Measurements from ENCODE around the gene REV3L. TPM values are rescaled to one million over a fixed set of nuclear protein-coding genes. Genes with fewer than 3 reads are reported as not detected.
"Not testable (repeated sequence)": the region's sequence is repeated elsewhere in the genome, so short reads cannot be mapped to it uniquely, and the experiment has no call there.

The REV3L gene
- total RNA-seq, 1 donor from 2014 or later: 93.3 TPM

- DNase-seq: not testable (repeated sequence)
Observed at GRCh38 chr6:111300938-111301800, 181.8 kb downstream of the REV3L start.

DNA sequence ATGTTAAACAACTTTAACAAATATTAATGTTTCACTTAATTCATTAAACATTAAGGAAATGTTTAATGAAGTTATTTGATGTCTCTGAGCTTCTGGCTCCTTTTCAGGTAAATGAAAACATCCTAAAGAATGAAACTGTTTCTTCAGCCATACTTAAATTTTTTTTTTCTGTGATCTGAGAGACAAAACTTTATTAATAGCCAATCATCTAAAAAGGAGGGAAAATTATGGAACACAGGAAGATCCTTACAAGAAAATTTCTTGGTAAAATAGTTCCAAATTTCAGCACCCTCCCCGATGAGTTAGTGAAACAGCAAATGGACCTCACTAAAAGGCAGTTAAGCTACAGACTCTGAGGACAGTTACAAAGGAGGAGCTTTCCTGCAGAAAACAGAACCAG is 185.2 kb downstream of the REV3L start:
- DNase-seq: no peak

DNA sequence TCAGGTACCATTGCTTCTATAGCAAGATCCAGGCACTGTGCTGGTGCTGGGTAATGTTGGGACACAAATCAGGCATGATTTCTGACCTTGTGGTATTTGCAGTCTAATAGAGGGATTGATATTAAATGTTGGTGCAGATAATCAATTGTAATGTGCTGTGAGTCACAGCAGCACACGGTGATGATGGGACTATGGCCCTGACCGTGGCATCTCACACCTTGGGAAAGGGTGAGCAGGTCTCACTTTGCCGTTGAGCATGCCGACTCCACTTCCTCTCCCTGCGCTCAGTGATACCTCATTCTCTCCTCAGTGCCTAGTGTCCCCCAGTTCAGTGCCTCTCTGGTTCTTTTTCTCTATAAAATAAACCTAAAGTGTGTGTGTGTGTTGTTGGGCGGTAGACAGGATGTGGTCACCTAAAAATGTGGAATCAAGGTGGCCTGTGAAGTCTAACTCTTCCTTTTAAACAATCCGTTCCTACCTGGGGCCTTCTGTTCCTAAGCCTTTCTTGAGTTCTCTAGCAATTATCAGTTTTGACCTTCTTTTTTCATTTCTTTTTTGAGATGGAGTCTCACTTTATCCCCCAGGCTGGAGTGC is 188.5 kb downstream of the REV3L start:
- no peak for DNase-seq

DNA sequence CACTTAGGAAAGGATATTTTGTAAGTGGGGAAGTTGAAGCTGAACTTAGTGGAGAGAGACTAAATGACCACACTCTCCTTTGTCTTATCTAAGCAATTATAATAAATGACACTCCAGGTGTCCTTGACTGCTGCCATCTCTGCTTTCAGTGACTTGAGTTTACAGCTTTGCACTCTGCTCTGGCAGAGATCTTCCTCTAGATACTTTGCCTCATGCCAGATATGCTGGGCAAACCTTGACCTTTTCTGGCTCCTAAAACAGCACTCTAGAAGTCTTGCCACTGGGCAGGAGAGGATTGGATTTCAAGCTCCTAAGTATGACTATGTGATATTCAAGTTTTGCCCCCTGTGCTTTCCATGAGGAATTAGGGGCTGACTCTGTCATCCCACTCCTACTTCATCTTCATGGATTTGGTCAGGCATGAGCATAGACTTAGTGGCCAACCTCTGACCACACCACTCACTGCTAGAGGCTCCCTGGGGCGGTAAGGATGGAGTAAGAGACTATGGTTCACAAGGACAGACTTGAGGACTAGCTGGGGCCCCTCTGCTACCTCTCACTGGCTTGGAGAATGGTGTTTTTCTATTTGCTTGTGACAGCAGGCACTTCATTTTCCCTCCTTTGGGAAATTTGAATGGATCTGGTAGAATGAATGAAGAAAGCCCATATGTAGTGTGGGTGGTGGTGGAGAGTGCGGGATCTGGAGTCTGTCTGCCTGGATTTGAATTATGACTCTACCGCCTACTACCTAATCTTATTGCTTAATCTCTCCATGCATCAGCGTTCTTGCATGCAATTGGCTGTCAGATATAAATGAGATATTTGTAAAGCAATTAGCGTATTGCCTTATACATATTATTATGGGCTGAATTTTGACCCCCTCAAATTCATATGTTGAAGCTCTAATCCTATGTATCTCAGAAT is 191.4 kb downstream of the REV3L start:
- no peak for DNase-seq

GRCh38 chr6:111290689-111291335 is 192.2 kb downstream of the REV3L start:
- DNase-seq: not testable (repeated sequence)

DNA sequence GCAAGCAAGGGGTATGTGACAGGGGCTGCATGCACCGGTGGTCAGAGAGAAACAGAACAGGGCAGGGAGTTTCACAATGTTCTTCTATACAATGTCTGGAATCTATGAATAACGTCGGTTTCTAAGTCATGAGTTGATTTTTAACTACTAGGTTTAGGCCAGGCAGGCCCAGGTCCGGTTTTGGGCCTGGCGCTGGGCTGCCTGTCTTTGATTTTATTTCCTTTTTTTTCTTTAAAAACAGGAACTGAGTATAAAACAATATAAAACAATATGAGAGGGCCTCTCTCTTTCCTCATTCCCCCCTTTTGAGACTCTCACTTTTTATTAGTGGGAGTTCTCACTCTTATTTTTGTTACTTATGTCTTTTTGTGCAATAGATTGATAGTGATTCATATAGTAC is 198.7 kb downstream of the REV3L start:
- DNase-seq: not testable (repeated sequence)

DNA sequence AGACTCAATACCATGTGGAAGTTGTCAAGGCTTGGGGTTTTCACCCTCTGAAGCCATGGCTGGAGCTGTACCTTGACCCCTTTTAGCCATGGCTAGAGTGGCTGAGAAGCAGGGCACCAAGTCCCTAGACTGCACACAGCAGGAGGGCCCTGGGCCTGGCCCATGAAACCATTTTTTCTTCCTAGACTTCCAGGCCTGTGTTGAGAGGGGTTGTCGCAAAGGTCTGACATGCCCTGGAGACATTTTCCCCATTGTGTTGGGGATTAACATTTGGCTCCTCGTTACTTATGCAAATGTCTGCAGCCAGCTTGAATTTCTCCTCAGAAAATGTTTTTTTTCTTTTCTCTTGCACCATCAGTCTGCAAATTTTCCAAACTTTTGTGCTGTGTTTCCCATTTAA is 199.3 kb downstream of the REV3L start:
- no peak for DNase-seq

DNA sequence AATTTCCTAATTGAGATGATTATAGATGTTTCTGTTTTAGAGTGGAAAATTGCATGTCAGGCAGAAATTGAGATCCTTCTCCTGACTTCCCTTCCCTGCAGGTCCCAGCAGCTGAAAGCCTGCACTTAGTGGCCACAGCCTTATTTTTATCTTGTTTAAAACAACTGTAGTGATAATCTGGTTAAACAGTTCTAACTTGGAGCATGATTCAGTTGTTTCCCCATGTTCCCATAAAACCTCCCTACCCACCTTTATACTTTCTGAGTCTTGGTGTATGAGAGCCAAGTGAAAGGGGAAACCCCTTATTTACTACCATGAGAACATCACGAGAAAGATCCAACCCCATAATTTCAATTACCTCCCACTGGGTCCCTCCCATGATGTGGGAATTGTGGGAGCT is 200.5 kb downstream of the REV3L start:
- DNase-seq: no peak

- no peak for DNase-seq
Observed at GRCh38 chr6:111280445-111280955, 202.5 kb downstream of the REV3L start.

- DNase-seq: no peak
Observed at GRCh38 chr6:111278731-111279130, 204.3 kb downstream of the REV3L start.

DNA sequence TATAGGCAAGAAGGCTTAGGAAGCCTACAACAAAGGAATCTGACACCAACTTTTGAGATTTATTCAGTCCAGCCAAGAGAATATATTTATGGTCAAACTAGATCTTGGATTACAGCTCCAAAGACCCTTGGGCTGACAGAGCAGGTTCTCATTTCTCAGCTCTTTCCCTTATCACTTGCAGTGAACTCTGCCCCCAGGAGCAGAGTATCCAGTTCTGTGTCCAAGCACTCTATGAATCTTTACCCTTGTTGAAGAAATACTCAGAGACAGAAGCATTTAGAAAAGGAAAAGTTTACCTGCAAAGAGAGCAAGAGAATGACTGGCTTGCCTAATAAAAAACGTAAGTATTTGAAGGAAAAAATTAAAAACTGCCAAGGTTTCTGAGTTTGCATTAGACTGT is 205.2 kb downstream of the REV3L start:
- no peak for DNase-seq

DNA sequence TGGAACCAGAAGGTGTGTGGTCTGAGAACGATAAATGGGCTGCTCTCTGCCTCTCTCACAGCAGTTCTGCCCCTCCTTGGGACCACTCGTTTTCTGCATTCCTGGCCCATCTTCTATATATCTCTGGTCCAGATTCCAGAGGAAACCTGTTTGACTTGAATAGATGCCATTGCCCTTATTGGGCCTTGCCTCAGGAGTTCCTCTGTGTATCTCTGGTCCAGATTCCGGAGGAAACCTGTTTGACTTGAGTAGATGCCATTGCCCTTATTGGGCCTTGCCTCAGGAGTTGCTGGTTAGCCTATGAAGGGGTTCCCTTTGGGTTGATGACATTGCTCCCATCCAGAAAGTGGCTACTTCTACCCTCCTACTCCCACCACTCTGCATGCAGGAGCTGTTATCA is 206.3 kb downstream of the REV3L start:
- DNase-seq: no peak

- no peak for DNase-seq
Observed at GRCh38 chr6:111276335-111276734, 206.7 kb downstream of the REV3L start.

DNA sequence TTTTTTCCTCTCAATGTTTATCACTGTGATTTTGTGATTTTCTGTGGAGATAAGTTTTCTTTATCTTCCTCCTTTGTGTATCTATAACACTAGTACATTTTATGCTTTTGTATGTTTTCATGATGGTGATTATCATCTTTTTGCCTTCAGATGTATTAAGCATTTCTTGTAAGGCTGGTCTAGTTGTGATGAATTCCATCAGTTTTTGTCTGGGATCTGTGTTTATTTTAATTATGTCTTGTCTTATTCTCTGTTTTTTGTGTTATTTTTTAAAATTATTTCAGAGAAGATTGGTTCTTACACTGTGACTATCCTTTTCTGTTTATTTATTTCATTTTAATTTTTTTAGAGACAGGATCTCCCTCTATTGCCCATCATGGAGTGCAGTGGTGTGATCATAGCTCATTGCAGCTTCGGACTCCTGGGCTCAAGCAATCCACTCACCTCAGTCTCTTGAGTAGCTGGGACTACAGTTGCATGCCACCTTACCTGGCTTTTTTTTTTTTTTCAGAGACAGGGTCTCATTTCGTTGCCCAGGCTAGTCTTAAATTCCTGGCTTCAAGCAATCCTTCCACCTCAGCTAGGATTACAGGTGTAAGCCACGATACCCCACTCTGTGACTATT is 208.3 kb downstream of the REV3L start:
- DNase-seq: no peak

GRCh38 chr6:111270121-111270520 is 212.9 kb downstream of the REV3L start:
- DNase-seq: no peak

DNA sequence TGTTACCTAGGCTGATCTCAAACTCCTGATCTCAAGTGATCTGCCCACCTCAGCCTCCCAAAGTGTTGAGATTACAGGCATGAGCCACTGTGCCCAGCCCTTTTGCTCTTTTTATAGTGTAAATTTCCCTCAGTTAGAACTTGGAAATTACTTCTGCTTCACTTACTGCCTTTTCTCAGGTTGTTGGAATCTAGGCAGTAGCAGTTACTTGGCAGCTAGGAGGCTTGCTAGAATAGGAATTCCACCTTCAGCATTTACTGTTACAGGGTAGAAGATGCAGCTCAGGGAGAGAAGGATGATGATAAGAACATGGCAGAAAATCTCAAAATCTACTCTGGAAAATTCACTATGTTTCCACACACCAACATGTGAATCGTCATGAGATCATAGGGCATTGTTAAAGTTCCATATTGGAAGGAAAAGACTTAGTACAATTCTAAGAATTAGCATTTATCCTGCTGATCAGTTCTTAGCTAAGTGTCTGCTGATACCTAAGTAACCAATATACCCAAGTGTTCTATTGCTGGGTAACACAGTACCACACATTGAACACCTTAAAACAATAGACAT is 213.5 kb downstream of the REV3L start:
- no peak for DNase-seq

DNA sequence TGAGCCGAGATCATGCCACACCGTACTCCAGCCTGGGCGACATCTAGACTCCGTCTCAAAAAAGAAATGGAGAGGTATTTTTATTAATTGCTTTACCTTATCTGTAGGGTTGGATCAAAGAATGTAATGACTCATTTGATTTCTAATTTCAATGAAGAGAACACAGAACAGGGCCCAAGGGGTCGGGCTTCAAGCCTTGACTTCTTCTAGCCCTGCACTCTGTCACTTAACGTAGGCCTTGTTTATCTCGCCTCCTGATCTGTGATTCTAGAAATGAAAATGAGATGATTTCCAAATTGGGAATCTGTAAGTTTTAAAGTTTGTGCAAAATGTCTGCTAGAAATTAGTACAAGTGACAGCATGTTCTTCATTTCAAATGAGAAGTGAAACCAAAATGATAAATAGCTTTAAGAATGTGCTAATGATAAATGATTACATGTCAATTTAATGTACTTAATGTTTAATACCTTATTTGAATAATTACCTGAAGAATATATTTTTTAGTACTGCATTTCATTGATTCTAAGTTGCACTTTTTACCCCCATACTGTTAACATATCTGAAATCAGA is 215.2 kb downstream of the REV3L start:
- no peak for DNase-seq

- no peak for DNase-seq
Observed at GRCh38 chr6:111266276-111266675, 216.7 kb downstream of the REV3L start.

- DNase-seq: no peak
Observed at GRCh38 chr6:111265842-111266241, 217.2 kb downstream of the REV3L start.

DNA sequence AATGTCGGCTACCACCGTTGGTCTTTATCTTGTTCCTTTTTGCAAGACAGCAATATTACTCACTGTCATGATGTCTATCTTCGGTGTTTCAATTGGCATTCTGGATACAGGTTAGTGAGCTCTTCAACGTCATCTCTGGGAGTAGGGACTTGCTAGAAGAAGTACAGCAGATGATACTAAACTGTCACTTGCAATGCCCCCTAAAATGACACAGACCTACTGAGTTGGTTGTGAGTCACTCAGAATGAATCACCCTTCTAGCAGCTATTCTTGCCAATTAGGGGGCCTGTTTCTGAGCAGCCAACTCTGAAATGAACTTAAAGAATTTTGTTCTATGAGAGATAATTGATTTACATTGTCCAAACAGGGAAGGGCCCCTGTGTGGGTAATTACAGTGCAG is 219.2 kb downstream of the REV3L start:
- DNase-seq: no peak
